8988T (cell line): Measurements from ENCODE around the gene MBD6.
"Not testable (repeated sequence)": the region's sequence is repeated elsewhere in the genome, so short reads cannot be mapped to it uniquely, and the experiment has no call there.

Experiments used
- DNase-seq: peaks from one replicate; pipeline ENCODE4 v3.0.0; 2011

The MBD6 gene

DNA sequence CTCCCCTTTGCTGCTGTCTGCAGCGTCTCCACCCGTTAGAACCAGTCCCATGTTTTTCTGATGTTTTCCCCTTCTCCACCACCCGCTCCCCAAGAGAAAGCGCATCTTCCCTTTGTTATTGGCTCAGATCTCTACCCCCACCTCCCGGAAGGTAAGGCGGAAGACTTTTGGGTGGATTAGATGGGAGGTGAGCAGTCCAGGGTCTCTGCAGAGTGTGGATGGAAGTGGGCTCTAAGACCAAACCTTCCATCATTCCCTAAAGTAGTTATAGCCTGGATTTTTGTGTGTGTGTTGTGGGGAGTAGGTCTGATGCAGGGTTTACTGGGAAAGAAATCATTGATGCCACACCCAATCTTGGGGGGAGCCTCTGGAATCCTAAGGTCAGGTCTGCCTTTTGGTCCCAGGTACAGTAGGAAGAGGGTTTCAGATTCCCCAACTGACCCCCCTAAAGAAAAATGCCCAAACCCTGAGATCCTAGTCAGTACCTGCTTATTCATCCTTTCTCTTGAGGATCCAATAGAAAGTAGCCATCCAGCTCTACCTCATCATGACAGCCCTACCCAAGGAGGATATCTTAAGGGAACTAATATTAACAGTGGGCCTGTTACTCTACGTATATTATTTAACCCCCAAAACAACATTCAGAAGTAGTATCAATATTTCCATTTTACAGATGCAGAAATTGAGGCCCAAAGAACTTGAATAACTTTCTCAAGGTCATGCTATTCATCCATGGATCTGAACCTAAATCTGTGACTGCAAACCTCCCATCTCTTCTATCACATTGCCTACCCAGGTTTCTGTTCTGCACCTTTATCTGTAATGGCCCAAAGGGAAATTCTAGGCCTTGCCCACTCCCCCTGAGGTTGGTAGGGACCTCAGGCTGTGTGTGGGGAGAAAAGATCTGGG lies 28.3 kb downstream of the MBD6 start:
- no peak for DNase-seq

DNA sequence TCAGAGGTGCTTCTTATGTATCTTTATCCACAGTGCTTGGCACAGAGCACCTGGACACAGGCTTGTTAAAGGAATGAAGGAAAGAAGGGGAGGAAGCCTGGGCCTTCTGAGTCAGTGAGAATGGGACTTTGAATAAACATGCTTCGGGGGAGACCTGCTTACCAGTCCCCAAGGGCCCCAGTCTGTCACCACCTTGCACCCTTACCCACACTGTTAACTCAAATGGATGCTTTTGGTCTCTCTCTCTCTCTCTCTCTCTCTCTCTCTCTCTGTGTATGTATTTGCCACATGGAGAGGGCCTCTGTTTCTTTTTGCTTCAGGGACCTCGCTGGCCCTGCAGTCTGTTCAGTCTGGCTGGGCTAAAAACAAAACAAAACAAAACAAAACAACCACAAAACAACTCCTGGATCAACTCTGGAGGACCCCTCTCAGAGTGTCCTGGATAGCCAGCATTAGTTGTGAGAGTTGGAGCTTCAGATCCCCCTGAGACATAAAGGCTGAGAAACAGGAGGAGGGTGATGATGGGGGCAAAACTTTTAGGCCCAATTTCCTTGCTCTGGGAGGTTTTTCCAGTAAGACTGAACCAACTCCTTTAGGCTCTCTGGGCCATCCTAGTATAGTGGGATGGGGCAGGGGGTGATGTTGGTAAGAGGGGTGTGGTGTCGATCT lies 29.1 kb downstream of the MBD6 start:
- DNase-seq, result no peak

DNA sequence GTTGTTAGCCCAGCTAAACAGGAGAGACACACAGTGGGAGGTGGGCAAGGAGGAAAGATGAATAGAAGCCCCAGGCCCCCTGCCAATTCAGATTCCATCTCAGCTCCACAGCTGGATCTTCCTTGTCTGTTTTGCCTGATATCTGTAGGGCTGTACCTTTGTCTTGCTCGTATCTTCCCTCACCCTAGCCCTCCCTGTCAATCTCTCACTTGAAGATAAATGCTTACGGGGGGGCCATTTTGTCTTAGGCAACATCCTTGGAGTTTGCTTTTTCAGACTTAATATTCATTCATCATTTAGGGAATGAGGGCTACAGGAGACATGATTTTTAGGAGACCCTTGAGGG lies 29.7 kb downstream of the MBD6 start:
- DNase-seq, result no peak

DNA sequence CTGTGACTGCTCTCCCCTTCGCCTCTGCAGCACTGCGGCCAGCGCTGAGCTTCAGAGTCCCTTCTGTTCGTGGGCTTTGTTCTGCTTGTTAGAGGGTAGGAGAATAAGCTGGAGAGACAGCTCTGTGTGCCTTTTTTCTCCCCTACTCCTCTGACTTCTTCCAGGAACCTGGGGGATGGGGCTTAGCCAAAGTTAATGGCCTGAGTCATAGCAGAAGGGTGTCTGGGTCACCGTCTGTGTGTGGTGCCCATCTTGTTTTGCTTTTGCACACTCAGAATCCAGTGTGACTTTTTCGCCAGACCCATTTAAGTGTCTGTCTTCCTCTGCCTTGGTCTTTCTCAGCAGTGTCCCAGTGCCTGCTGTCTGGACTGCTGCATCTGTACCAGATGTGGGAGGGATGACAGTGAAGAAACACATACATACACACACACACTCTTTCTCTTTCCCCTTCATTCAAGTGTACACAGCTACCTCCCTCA lies 30.2 kb downstream of the MBD6 start:
- DNase-seq, result no peak

DNA sequence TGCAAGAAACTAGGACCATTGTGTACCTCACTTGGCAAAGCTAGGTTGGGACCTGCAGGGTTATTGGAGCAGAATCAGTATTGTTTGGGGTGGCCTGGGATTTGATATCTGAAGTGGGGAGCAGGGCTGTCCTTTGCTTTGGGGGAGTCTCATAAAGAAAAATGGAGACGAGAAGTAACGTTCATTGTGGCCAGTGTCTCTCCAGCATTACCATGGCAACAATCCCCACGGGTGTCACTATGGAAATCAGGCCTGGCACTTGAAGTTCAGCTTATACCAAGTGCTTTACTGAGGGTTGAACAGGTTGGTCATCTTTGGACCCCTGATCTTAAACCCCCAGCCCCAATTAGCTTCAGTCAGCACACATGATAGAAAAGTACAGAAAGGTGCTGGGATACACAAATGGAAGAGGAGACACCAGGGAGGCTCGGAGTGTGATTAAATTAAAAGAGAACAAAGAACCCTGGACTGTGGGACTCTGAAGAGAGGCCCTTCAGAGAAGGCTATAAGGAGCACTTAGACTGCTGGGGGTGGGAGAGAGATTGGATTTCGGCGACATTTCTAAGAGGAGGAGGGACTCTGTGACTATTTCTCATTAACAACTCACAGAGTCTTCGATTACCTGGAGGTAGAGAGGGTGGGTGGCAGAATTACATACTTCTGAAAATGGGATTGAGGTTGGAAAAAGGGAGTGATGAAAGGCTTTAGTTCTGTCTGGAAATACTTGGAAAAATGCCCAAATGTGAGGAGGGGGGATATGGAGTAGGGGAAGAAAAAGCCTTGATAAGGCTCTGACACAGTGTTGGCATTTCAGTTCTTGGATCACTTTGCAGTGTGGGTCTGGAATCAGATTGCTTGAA lies 30.9 kb downstream of the MBD6 start:
- DNase-seq, result no peak

DNA sequence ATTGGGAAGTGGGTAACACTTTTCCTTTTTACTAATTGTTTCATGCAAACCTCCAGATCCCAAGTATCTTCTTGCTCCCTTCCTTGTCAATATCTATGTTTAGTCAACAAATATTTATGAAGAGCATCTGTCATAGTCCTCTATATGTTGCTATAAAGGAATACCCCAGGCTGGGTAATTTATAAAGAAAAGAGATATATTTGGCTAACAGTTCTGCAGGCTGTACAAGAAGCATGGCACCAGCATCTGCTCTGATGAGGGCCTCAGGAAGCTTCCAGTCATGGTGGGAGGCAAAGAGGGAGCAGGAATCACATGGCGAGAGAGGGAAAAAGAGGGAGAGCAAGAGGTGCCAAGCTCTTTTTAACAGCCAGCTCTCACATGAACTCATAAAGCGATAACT lies 31.8 kb downstream of the MBD6 start:
- no peak for DNase-seq

DNA sequence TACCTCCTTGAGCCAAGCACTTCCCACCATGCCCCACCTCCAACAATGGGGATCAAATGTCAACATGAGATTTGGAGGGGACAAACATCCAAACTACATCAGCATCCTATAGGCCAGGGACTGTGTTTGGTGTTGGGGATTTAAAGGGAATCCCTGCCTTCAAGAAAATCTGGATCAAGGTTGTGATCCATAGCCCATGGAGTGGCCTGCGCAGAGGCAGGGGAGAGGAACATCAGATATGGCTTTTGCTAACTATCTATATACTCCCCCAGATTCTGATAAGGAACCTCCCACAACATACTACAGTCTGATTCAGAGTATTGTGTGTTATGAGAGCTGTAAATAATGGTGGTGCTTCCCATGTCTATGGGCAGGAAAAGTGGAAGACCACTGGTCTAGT lies 32.3 kb downstream of the MBD6 start:
- no peak for DNase-seq

DNA sequence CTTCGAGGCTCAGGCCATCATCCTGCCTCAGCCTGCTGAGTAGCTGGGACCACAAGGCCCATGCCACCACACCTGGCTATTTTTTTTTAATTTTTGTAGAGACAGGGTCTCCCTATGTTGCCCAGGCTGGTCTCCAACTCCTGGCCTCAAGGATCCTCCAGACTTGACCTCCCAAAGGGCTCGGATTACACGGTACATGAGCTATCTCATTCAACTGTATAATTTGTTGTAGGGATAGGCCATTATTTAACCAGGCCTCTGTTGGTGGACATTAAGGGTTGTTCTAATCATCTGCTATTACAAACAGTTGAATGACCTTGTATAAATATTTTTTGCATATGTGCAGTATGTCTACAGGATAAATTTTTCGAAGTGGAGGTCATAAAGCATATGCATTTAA lies 36.2 kb downstream of the MBD6 start:
- no peak for DNase-seq

DNA sequence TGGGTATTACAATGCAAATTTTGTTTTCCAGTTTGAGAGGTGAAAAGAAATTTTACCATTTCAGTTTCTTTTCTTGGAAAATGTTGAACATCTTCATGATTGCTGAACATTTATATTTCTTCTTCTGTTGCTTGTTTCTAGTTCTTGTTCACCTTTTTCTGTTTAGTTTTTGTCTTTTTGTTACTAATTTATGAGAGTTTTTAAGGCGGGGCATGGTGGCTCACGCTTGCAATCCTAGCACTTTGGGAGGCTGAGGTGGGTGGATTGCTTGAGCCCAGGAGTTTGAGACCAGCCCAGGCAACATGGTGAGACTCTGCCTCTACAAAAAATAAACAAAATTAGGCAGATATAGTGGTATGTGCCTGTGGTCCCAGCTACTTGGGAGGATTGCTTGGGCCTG lies 37.9 kb downstream of the MBD6 start:
- DNase-seq, result no peak

DNA sequence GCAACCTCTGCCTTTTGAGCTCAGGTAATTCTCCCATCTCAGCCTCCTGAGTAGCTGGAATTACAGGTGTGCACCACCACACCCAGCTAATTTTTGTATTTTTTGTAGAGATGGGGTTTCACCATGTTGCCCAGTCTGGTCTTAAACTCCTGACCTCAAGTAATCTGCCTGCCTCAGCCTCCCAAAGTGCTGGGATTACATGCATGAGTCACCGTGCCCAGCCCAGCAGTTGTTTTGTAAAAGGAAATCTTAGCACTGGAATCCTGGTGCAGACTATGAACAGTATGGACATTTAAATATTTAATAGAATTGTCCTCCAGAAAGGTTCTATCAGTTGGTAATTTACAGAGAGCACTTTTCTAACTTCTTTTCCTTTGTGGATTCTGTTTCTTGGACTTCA lies 38.5 kb downstream of the MBD6 start:
- DNase-seq, result not testable (repeated sequence)

DNA sequence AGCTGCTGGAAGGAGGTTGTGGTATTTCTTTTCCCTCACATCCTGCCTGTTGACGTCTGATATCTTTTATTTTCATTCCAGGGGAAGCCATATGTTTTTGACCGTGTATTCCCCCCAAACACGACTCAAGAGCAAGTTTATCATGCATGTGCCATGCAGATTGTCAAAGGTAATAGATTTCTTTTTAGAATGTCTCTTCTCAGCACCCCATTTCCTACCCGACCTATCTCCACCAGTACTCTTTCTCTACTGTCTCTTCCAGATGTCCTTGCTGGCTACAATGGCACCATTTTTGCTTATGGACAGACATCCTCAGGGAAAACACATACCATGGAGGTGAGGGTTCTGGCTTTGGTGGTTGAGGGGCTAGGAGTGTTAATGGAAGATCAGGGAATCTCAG lies 40.7 kb downstream of the MBD6 start:
- no peak for DNase-seq

DNA sequence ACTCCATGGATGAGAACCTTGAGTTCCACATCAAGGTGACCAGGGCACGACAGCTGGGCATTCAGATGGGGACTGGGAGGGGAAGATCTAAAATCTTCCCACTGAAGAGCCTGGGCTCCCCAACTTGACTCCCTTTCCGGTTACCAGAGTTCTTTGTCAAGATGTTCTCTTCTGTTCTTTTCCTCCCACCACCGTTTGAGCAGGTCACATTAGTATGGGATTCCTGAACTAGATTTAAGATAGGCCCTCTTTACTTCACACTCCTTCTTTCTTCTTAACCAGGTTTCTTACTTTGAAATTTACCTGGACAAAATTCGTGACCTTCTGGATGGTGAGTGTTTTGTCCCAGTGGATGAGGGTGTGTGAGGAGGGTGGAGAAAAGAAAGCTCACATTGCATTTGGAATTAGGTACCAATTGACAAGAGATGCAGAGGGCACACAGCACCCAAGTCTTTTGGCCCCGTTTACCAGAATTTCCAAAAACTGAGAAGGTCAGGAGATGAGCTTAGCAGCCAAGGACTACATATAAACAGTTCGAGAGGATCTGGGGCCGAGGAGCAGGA lies 41.6 kb downstream of the MBD6 start:
- DNase-seq, result no peak

DNA sequence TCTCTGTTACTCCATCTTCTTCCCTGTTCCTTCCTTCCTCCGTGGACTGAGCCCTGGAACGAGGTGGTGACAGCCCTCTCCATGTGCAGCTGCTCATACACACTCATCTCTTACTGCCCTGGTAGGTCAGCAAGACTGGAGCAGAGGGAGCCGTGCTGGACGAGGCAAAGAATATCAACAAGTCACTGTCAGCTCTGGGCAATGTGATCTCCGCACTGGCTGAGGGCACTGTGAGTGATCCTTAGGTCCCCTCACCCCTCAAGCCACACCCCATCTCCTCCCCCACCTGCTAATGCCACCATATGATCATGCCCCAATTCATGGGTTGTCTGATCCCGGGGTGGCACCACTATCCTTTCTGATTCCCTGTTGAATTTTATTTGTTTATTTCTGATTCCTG lies 46.2 kb downstream of the MBD6 start:
- DNase-seq, result no peak

DNA sequence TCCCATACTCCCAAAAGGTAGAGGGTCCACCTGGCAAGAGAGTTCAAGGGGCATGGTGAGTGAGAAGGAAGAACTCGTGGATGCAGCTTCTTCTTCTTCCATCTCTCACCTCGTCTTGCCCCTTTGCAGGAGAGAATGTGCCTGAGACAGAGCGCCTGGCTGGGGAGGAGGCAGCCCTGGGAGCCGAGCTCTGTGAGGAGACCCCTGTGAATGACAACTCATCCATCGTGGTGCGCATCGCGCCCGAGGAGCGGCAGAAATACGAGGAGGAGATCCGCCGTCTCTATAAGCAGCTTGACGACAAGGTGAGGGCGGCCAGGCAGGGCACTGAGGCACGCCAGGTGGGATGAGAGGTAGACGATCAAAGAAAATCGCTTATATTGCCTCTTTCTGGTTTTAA lies 47.2 kb downstream of the MBD6 start:
- DNase-seq, result no peak

DNA sequence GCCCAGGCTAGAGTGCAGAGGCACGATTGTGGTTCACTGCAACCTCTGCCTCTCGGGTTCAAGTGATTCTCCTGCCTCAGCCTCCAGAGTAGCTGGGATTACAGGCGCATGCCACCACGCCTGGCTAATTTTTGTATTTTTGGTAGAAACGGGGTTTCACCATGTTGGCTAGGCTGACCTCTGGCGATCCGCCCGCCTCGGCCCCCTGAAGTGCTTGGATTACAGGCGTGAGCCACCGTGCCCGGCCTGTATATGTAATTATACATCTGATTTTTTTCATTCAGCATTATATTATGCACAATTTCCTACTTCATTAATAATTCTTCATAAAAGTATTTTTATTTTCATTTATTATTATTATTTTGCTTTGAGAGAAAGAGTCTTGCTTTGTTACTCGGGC lies 47.8 kb downstream of the MBD6 start:
- DNase-seq, result not testable (repeated sequence)

DNA sequence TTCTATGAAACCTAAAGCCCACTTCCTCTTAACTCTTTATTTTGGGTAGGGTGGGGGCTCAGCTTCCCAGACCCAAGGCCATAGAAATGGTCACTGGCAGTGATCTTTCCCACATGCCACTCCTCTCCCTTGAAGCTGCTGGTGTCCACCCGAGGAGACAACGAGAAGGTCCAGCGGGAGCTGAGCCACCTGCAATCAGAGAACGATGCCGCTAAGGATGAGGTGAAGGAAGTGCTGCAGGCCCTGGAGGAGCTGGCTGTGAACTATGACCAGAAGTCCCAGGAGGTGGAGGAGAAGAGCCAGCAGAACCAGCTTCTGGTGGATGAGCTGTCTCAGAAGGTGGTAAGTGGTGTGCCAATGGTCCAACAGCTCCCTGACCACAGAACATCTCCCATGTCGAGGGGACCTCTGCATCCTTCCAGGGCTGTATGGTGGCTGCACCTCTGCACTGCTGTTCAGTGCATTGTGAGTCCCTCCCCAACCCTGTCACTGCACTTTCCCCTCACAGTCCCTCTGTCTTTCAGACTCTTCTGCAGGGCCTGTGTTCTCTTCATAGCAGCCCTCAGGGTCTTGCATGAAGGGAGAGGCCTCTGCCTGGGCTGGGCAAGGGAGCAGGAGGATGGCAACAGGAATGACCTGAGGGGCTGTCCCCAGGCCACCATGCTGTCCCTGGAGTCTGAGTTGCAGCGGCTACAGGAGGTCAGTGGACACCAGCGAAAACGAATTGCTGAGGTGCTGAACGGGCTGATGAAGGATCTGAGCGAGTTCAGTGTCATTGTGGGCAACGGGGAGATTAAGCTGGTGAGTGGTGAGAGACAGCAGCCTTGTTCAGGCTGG lies 49.5 kb downstream of the MBD6 start:
- DNase-seq, result no peak

DNA sequence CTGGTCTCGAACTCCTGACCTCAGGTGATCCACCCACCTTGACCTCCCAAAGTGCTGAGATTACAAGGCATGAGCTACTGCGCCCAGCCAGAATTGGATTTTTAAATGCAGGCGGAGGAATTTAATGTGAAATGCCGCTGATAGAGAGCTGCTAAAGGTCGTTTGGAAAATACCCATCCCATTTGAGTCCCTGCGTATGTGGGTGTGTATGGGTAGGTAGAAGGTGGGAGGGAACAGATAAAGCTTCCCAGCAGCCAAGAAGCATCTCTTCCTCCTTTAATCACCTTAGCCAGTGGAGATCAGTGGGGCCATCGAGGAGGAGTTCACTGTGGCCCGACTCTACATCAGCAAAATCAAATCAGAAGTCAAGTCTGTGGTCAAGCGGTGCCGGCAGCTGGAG lies 52.2 kb downstream of the MBD6 start:
- DNase-seq, result no peak

DNA sequence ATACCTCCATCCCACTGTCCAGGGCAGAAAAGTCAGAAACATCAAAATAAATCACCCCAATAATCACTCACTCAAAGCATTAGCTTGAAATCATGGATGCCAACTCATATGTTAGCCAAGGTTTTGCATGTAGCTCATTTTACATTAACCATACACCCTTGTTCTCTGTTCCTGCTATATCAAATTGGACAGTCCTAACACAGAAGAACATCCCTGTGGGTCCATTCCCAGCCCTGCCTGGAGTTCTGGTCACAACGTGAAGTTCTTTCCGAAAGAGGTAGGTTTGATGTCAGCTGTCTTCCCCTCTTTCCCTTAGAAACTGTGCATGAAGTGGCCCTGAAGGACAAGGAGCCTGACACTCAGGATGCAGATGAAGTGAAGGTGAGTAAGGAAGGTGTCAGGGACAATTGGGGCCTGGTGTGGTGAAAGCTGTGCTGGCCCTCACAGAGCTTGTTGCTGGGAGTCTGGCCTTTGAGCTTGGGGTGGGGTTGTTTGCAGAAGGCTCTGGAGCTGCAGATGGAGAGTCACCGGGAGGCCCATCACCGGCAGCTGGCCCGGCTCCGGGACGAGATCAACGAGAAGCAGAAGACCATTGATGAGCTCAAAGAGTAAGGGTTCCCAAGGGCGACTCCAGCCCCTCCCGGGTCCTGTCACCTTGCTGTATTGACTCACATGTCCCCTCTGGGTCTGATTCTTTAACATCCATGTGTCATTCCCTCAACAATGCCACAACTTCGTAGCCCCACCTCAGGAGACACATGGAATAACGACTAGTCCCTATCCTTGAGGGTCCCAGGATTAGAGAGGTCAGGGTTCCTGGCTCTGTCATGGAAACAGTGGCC lies 53.4 kb downstream of the MBD6 start:
- DNase-seq, result no peak

DNA sequence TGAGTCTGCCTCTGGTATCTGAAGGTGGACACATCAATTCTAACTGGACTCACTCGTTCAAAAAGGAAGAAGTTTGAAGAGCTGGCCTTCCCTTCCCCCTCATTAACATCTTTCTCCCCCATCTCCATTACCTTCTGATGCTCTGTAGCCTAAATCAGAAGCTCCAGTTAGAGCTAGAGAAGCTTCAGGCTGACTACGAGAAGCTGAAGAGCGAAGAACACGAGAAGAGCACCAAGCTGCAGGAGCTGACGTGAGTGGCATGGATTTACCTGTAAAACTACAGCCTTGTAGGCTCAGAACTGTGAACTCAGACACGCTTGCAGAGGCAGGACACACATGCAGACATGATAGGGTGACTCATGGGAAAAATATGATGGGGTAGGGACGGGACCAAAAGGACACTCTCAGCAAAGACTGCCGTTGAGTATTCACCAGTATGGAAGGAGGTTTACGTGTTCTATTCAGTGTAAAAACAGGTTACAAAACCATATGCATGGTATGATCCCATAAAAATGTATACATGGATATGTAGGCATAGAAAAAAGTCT lies 54.1 kb downstream of the MBD6 start:
- DNase-seq, result no peak

DNA sequence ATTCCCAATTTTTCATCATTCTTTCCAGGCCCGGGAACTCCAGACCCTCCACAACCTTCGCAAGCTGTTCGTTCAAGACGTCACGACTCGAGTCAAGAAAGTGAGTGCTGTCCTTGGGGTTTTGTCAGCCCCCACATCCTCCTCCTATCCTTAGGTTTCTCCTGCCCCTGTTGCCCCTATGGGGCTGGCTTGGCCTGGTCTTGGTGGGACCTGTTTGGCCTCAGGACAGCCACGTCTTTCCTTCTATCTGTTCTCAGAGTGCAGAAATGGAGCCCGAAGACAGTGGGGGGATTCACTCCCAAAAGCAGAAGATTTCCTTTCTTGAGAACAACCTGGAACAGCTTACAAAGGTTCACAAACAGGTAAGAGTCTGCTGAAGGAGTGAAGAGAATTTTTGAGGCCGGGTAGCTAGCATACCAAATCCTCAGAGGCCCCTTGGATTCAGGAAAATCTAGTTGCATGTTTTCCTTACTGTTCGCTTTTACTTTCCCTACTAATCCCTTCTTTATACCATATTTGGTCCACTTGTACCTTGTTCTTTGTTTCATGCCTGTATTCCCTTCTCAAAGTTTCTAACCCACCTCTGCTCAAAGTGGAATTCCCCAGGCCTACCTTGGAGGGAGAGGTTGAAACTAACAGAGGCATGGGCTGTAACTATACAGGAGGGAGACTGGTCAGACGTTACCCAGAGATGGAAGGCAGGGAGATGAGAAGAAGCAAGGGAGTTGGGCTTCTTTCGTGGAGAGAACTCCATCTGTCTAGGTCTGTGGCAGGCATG lies 55.5 kb downstream of the MBD6 start:
- no peak for DNase-seq
